SK-N-MC (cell line): ENCODE measurements around the gene TBL1Y.

Experiments
- DNase-seq: peaks from one replicate; pipeline ENCODE4 v3.0.0-alpha.2; 2011; ENCODE audit warnings: low read depth, low spot score
- H3K27ac ChIP-seq: fragments of 200-600 bp; sonication (generic); 2 replicates; pipeline ENCODE4 v1.5.1; 2016; ENCODE audit warnings: mixed run types
- H3K36me3 ChIP-seq: fragments of 200-600 bp; sonication (generic); 2 replicates; pipeline ENCODE4 v1.6.1; 2017; ENCODE audit warnings: antibody characterized with exemption, low read length, mixed read lengths; ENCODE audit not compliant: insufficient read depth
- H3K4me3 ChIP-seq: fragments of 200-600 bp; sonication (generic); 2 replicates; pipeline ENCODE4 v1.5.1; 2016
- H3K9ac ChIP-seq: fragments of 200-600 bp; sonication (generic); 2 replicates; pipeline ENCODE4 v1.8.0; 2017; ENCODE audit warnings: mixed run types, mixed read lengths; ENCODE audit not compliant: insufficient read length
- H3K9me3 ChIP-seq: fragments of 200-600 bp; sonication (generic); 2 replicates; pipeline ENCODE4 v1.6.1; 2017; ENCODE audit warnings: low read depth, mild to moderate bottlenecking, antibody characterized with exemption, low read length, moderate library complexity, mixed read lengths
- EZH2 ChIP-seq: fragments of 200-600 bp; sonication (generic); IDR thresholded peaks from one replicate; pipeline ENCODE4 v1.6.1; 2017; ENCODE audit warnings: antibody characterized with exemption
- FOXP2 ChIP-seq: optimal IDR thresholded peaks from 2 replicates; pipeline ENCODE3; 2011; ENCODE audit warnings: mild to moderate bottlenecking, moderate library complexity; ENCODE audit not compliant: insufficient read depth; ENCODE audit errors: extremely low read length, control extremely low read depth
- POLR2AphosphoS5 ChIP-seq: IDR thresholded peaks from 2 replicates; pipeline ENCODE4 v1.6.1; 2012; ENCODE audit warnings: mild to moderate bottlenecking, low read depth, low read length, borderline replicate concordance

TBL1Y gene

GRCh38 chrY:6989886-6990620, 79.6 kb downstream of the TBL1Y start:
- no peak for TF ChIP-seq FOXP2
- no peak for DNase-seq
- H3K4me3 ChIP-seq, result no peak overlapping the region
- H3K9ac ChIP-seq, result no peak overlapping the region
- no peak overlapping the region for H3K27ac ChIP-seq
- no peaks in the 10 kb centered on the region for H3K36me3 ChIP-seq
- H3K9me3 ChIP-seq, result no peaks in the 10 kb centered on the region

DNA sequence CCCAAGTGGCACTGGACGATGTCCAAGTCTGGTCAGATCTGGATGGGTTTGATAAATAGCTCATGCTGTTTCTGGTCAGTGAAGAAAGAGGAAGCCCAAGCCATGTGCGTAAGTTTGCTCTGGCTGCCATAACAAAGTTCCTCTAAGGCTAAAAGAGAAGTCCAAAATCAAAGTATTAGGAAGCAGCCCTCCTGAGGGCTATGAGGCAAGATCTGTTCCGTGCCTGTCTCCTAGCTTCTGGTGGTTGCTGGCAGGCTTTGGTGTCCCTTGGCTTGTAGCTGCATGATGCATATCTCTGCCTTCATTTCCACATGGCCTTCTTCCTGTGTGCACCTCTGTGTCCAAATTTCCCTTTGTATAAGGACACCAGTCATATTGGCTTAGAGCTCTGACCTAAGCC, 81.5 kb downstream of the TBL1Y start:
- no peak for DNase-seq
- no peaks in the 10 kb centered on the region for H3K36me3 ChIP-seq
- TF ChIP-seq EZH2 (no peak), FOXP2 (no peak), POLR2AphosphoS5 (no peak)
- H3K9ac ChIP-seq, result no peak overlapping the region
- no peak overlapping the region for H3K4me3 ChIP-seq
- H3K9me3 ChIP-seq, result no peaks in the 10 kb centered on the region
- H3K27ac ChIP-seq, result no peak overlapping the region

- TF ChIP-seq EZH2 (no peak), POLR2AphosphoS5 (no peak), FOXP2 (no peak)
- no peak for DNase-seq
- no peak overlapping the region for H3K4me3 ChIP-seq
- H3K36me3 ChIP-seq, result no peaks in the 10 kb centered on the region
- no peak overlapping the region for H3K9ac ChIP-seq
- H3K9me3 ChIP-seq, result no peaks in the 10 kb centered on the region
- no peak overlapping the region for H3K27ac ChIP-seq
Measured at GRCh38 chrY:6995987-6996386, 85.5 kb downstream of the TBL1Y start.

- no peak for TF ChIP-seq POLR2AphosphoS5
- no peak for TF ChIP-seq FOXP2
- TF ChIP-seq EZH2, result no peak
- H3K27ac ChIP-seq, result no peak overlapping the region
Measured at GRCh38 chrY:6997503-6998066, 87.1 kb downstream of the TBL1Y start.

DNA sequence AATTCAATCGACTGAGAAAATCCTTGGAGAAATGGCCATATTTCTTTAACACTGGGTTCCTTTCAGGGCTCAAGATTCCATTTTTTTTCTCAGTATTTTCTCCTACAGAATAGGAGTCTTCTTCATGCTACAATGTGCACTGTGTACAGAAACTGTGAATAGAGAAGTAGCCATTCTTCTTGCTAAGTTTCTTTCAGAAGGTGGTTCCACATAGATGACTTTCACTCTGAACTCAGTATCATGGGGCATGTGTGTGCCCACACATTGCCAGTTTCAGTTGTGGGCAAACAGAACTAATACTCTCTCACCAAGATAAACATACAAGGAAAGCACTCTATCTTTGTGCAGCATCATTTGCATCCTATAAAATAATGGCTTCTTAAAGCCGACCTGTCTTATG, 89.4 kb downstream of the TBL1Y start:
- Histone ChIP-seq H3K9ac (no peak overlapping the region), H3K27ac (no peak overlapping the region), H3K36me3 (no peaks in the 10 kb centered on the region), H3K4me3 (no peak overlapping the region), H3K9me3 (no peaks in the 10 kb centered on the region)
- DNase-seq, result no peak
- TF ChIP-seq FOXP2, result no peak
- TF ChIP-seq EZH2, result no peak
- TF ChIP-seq POLR2AphosphoS5, result no peak

More at GRCh38 chrY:6997503-6998066, 87.1 kb downstream of the TBL1Y start:
- DNase-seq, result no peak
- Histone ChIP-seq H3K4me3 (no peak overlapping the region), H3K9me3 (no peaks in the 10 kb centered on the region), H3K9ac (no peak overlapping the region), H3K36me3 (no peaks in the 10 kb centered on the region)

DNA sequence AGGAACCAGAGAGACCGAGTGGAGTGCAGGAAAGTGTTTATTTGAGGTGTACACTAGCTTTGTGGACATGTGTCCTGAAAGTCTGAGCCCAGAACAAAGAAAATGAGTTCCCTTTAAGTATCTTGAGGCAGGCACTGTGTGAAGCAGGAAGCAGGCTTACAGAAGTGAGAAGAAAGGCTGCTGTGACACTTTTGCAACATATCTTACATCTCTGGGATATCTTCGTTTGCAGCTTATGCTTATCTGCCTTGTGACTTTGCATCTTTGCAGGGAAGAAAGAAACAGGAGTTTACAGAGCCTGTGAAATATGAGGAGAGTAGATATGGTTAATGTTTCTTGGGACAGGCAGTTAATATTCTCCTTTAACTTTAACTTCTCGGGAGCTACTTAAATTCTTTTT, 92.1 kb downstream of the TBL1Y start:
- Histone ChIP-seq H3K27ac (no peak overlapping the region), H3K4me3 (no peak overlapping the region), H3K9ac (no peak overlapping the region), H3K9me3 (no peaks in the 10 kb centered on the region), H3K36me3 (no peaks in the 10 kb centered on the region)
- TF ChIP-seq POLR2AphosphoS5 (no peak), FOXP2 (no peak), EZH2 (no peak)
- DNase-seq, result no peak

DNA sequence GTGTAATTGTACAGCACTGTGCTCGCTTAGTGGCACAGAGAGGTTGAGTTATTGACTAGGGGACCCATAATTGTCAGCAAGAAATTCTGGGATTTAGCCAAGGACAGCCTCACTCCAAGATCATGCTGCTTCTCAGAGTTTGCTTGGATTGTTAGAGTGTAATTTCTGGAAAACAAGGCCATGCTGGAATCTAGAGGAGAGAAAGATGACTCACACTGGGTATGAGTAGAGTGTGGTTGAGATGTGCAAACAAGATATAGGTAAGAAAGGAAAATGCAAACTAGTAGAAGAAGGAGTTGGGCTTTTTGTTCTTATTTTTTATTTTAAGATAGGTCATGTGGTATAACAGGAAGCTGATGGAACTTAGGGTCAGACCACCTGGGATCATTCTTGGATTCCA, 97.4 kb downstream of the TBL1Y start:
- Histone ChIP-seq H3K9ac (no peak overlapping the region), H3K27ac (no peak overlapping the region), H3K36me3 (no peaks in the 10 kb centered on the region), H3K9me3 (no peaks in the 10 kb centered on the region), H3K4me3 (no peak overlapping the region)
- no peak for TF ChIP-seq EZH2
- TF ChIP-seq FOXP2, result no peak
- no peak for TF ChIP-seq POLR2AphosphoS5
- no peak for DNase-seq

GRCh38 chrY:7008578-7009355, 98.3 kb downstream of the TBL1Y start:
- no peak for DNase-seq
- Histone ChIP-seq H3K36me3 (no peaks in the 10 kb centered on the region), H3K27ac (no peak overlapping the region), H3K4me3 (no peak overlapping the region), H3K9me3 (no peaks in the 10 kb centered on the region), H3K9ac (no peak overlapping the region)
- no peak for TF ChIP-seq EZH2
